HG03442 (cell line): ENCODE measurements around the gene C20orf144.
"Not testable (repeated sequence)": the region's sequence is repeated elsewhere in the genome, so short reads cannot be mapped to it uniquely, and the experiment has no call there.

Experiments used
- ATAC-seq: cut with Tn5 transposase; IDR thresholded peaks from one replicate; pipeline ENCODE4 v1.9.1; 2021; ENCODE audit warnings: mild to moderate bottlenecking, moderate library complexity; ENCODE audit not compliant: unreplicated experiment

Gene C20orf144

GRCh38 chr20:33662172-33662571 is at the start of gene C20orf144:
Gene C20orf144, plus strand, starts transcription at chr20:33662327. Its CDS starts 19 bp downstream, at chr20:33662346.
- ATAC-seq: no peak

GRCh38 chr20:33621717-33622400 is 40.3 kb upstream of the C20orf144 start:
- no peak for ATAC-seq

- no peak for ATAC-seq
These were observed 39.3 kb upstream of the C20orf144 start for GRCh38 chr20:33622705-33623365.

GRCh38 chr20:33624399-33624798 is 37.7 kb upstream of the C20orf144 start:
- no peak for ATAC-seq

- no peak for ATAC-seq
These were observed 35.9 kb upstream of the C20orf144 start for GRCh38 chr20:33626190-33626589.

GRCh38 chr20:33627577-33628216 is 34.4 kb upstream of the C20orf144 start:
- no peak for ATAC-seq

- ATAC-seq: no peak
These were observed 32.6 kb upstream of the C20orf144 start for GRCh38 chr20:33629533-33629932.

- no peak for ATAC-seq
These were observed 32.1 kb upstream of the C20orf144 start for GRCh38 chr20:33629979-33630378.

GRCh38 chr20:33630507-33630906 is 31.6 kb upstream of the C20orf144 start:
- ATAC-seq: no peak

- not testable (repeated sequence) for ATAC-seq
These were observed 30.2 kb upstream of the C20orf144 start for GRCh38 chr20:33631910-33632309.

GRCh38 chr20:33635341-33635740 is 26.8 kb upstream of the C20orf144 start:
- ATAC-seq: no peak

- ATAC-seq: no peak
These were observed 25.4 kb upstream of the C20orf144 start for GRCh38 chr20:33636776-33637175.

- ATAC-seq: no peak
These were observed 21.8 kb upstream of the C20orf144 start for GRCh38 chr20:33640287-33640686.

- ATAC-seq: no peak
These were observed 17.6 kb upstream of the C20orf144 start for GRCh38 chr20:33644313-33645071.

GRCh38 chr20:33645072-33645358 is 17.1 kb upstream of the C20orf144 start:
- no peak for ATAC-seq

GRCh38 chr20:33645396-33645795 is 16.7 kb upstream of the C20orf144 start:
- ATAC-seq: no peak

- no peak for ATAC-seq
These were observed 15.9 kb upstream of the C20orf144 start for GRCh38 chr20:33646191-33646590.

GRCh38 chr20:33646959-33647602 is 15.0 kb upstream of the C20orf144 start:
- not testable (repeated sequence) for ATAC-seq

- ATAC-seq: no peak
These were observed 14.3 kb upstream of the C20orf144 start for GRCh38 chr20:33647603-33648395.

- no peak for ATAC-seq
These were observed 13.6 kb upstream of the C20orf144 start for GRCh38 chr20:33648396-33649004.
